IMR-90 (cell line): ENCODE results near the gene RAD51. TPM values are rescaled to one million over a fixed set of nuclear protein-coding genes. Genes with fewer than 3 reads are reported as not detected.

Source experiments
- ATAC-seq: fragments of 200-7000 bp; cut with Tn5 transposase; 2 replicates; pipeline ENCODE4 v1.9.1; 2020; ENCODE audit warnings: low read depth, mild to moderate bottlenecking, moderate library complexity
- BruUV-seq: library from RNA; stranded (reverse); fragments of 400-500 nt; replicated peaks from 2 replicates; lab custom pipeline; 2021; lab: Mats Ljungman, UMichigan
- CTCF ChIA-PET: fragments of 300-600 bp; formaldehyde crosslinking; extraction: SDS; loops from one replicate; lab custom pipeline; 2021; ENCODE audit warnings: antibody characterized with exemption; lab: Yijun Ruan, JAX
- POLR2A ChIA-PET: fragments of 300-600 bp; sonication (Branson Sonifier 250); formaldehyde crosslinking; loops from one replicate; lab custom pipeline; 2022; ENCODE audit warnings: antibody characterized with exemption; ENCODE audit not compliant: unreplicated experiment; lab: Charles Lee
- DNase-seq: peaks from one replicate; pipeline ENCODE4 v3.0.0; 2013
- H2AFZ ChIP-seq: replicated peaks from 2 replicates; pipeline ENCODE3; 2013; ENCODE audit warnings: low read length, mild to moderate bottlenecking; ENCODE audit not compliant: poor library complexity
- H2AK5ac ChIP-seq: 2 replicates; pipeline ENCODE4 v1.6.1; 2013; ENCODE audit warnings: low read depth, low read length, inconsistent platforms
- H2AK9ac ChIP-seq: replicated peaks from 2 replicates; pipeline ENCODE3; 2013; ENCODE audit warnings: mild to moderate bottlenecking, low read depth, low read length, moderate library complexity; ENCODE audit not compliant: poor library complexity
- H2BK120ac ChIP-seq: 2 replicates; pipeline ENCODE4 v1.6.1; 2013; ENCODE audit warnings: low read depth, low read length, inconsistent platforms
- H2BK15ac ChIP-seq: 3 replicates; pipeline ENCODE4 v1.6.1; 2013; ENCODE audit warnings: low read depth, low read length, inconsistent platforms
- H2BK20ac ChIP-seq: 2 replicates; pipeline ENCODE4 v1.6.1; 2013; ENCODE audit warnings: low read depth, mild to moderate bottlenecking, inconsistent platforms, low read length, moderate library complexity
- H2BK5ac ChIP-seq: 2 replicates; pipeline ENCODE4 v1.6.1; 2013; ENCODE audit warnings: mild to moderate bottlenecking, low read depth, low read length, inconsistent platforms; ENCODE audit not compliant: poor library complexity, severe bottlenecking
- H3K14ac ChIP-seq: replicated peaks from 2 replicates; pipeline ENCODE4 v1.6.1; 2013; ENCODE audit warnings: low read depth, low read length, inconsistent platforms
- H3K18ac ChIP-seq: 2 replicates; pipeline ENCODE4 v1.6.1; 2013; ENCODE audit warnings: low read depth, low read length, control low read depth
- H3K23ac ChIP-seq: 2 replicates; pipeline ENCODE4 v1.6.1; 2013; ENCODE audit warnings: low read depth, low read length, inconsistent platforms
- H3K27ac ChIP-seq: 2 replicates; pipeline ENCODE4 v1.5.1; 2013; ENCODE audit warnings: mild to moderate bottlenecking, control low read depth, low read length; ENCODE audit not compliant: insufficient read depth
- H3K27me3 ChIP-seq: 2 replicates; pipeline ENCODE4 v1.6.1; 2013; ENCODE audit warnings: low read length; ENCODE audit not compliant: control insufficient read depth, insufficient read depth
- H3K36me3 ChIP-seq: 2 replicates; pipeline ENCODE4 v1.6.1; 2013; ENCODE audit warnings: low read length, mixed read lengths; ENCODE audit not compliant: control insufficient read depth, insufficient read depth
- H3K4ac ChIP-seq: 2 replicates; pipeline ENCODE4 v1.6.1; 2013; ENCODE audit warnings: low read depth, low read length, inconsistent platforms
- H3K4me1 ChIP-seq: 2 replicates; pipeline ENCODE4 v1.6.1; 2013; ENCODE audit warnings: low read length, mixed read lengths; ENCODE audit not compliant: control insufficient read depth, insufficient read depth
- H3K4me2 ChIP-seq: 2 replicates; pipeline ENCODE4 v1.6.1; 2013; ENCODE audit warnings: low read depth, mild to moderate bottlenecking, control low read depth, low read length, moderate library complexity
- H3K4me3 ChIP-seq: 2 replicates; pipeline ENCODE4 v1.5.1; 2013; ENCODE audit warnings: low read depth, mild to moderate bottlenecking, control low read depth, low read length, moderate library complexity; ENCODE audit not compliant: insufficient read depth
- H3K56ac ChIP-seq: 2 replicates; pipeline ENCODE4 v1.6.1; 2013; ENCODE audit warnings: low read length, inconsistent platforms; ENCODE audit not compliant: insufficient read depth; ENCODE audit errors: extremely low read depth
- H3K79me1 ChIP-seq, 2 experiments: 2 replicates each; pipeline ENCODE4 v1.6.1; 2013; ENCODE audit warnings: low read length in 2 of 2, inconsistent platforms in 1 of 2, low read depth in 1 of 2
- H3K9ac ChIP-seq: 2 replicates; pipeline ENCODE4 v1.6.1; 2013; ENCODE audit warnings: low read depth, low read length, control low read depth
- H3K9me1 ChIP-seq: 2 replicates; pipeline ENCODE4 v1.6.1; 2013; ENCODE audit warnings: low read length, inconsistent platforms; ENCODE audit not compliant: insufficient read depth
- H3K9me3 ChIP-seq: 2 replicates; pipeline ENCODE4 v1.6.1; 2013; ENCODE audit warnings: low read length; ENCODE audit not compliant: control insufficient read depth, insufficient read depth
- H4K20me1 ChIP-seq: 2 replicates; pipeline ENCODE4 v1.6.1; 2013; ENCODE audit warnings: low read length, inconsistent platforms; ENCODE audit not compliant: insufficient read depth
- H4K5ac ChIP-seq: 2 replicates; pipeline ENCODE4 v1.6.1; 2013; ENCODE audit warnings: mild to moderate bottlenecking, low read depth, low read length, control low read depth
- H4K8ac ChIP-seq, 2 experiments: 2 replicates each; pipeline ENCODE4 v1.6.1; 2013; ENCODE audit warnings: low read depth in 2 of 2, low read length in 2 of 2, control low read depth in 1 of 2, inconsistent platforms in 1 of 2
- H4K91ac ChIP-seq: 2 replicates; pipeline ENCODE4 v1.6.1; 2013; ENCODE audit warnings: low read depth, low read length, inconsistent platforms; ENCODE audit not compliant: insufficient read depth
- BHLHE40 ChIP-seq: fragments of 150-350 bp; IDR thresholded peaks from 2 replicates; pipeline ENCODE4 v1.6.1; 2016; ENCODE audit warnings: mild to moderate bottlenecking, low read depth, low read length
- FOS ChIP-seq: fragments of 150-350 bp; IDR thresholded peaks from 2 replicates; pipeline ENCODE4 v1.6.1; 2016; ENCODE audit warnings: low read depth, low read length
- MAFK ChIP-seq: IDR thresholded peaks from 2 replicates; pipeline ENCODE4 v1.6.1; 2012; ENCODE audit warnings: low read depth, low read length, improper control_type of control experiment
- NFE2L2 ChIP-seq: fragments of 150-350 bp; IDR thresholded peaks from 2 replicates; pipeline ENCODE4 v1.6.1; 2016; ENCODE audit warnings: low read depth, mild to moderate bottlenecking, low read length
- RAD21 ChIP-seq: IDR thresholded peaks from 2 replicates; pipeline ENCODE4 v1.6.1; 2012; ENCODE audit warnings: low read length, improper control_type of control experiment
- RCOR1 ChIP-seq: IDR thresholded peaks from 2 replicates; pipeline ENCODE4 v1.6.1; 2012; ENCODE audit warnings: mild to moderate bottlenecking, low read length, improper control_type of control experiment; ENCODE audit not compliant: insufficient replicate concordance
- RFX5 ChIP-seq: IDR thresholded peaks from 2 replicates; pipeline ENCODE4 v1.8.0; 2012; ENCODE audit warnings: low read depth, mild to moderate bottlenecking, low read length, moderate library complexity
- WGBS, 2 experiments: methylation state at CpG; one replicate each; pipeline versions ENCODE4 v1.1.5 to v1.1.7; 2013; ENCODE audit warnings: missing lambda C conversion rate in 2 of 2; ENCODE audit not compliant: insufficient read length in 1 of 2; ENCODE audit errors: extremely low coverage in 2 of 2; 5-methylcytosine and 5-hydroxymethylcytosine counted together
- dilution Hi-C: fragments of 300-500 bp; cut with HindIII; formaldehyde crosslinking; loops from one replicate; pipeline ENCODE4 v1.14.3; 2018; ENCODE audit warnings: low sequenced_read_pairs; ENCODE audit not compliant: unreplicated experiment
- in situ Hi-C: fragments of 300-500 bp; cut with MboI; formaldehyde crosslinking; loops from 3 replicates; pipeline ENCODE4 v1.14.3; 2019; ENCODE audit warnings: low sequenced_read_pairs, inconsistent platforms, mixed read lengths
- intact Hi-C: fragments of 100-400 bp; cut with micrococcal nuclease; formaldehyde crosslinking; loops from 2 replicates; pipeline ENCODE4 v1.10.0; 2022
- polyA plus RNA-seq, 3 experiments: library from polyadenylated mRNA; depleted of rRNA; stranded (reverse); fragments of >200 nt; gene quantifications; 2 replicates each; pipeline ENCODE4 v1.2.3, GENCODE V29; 2012; ENCODE audit warnings: low replicate concordance in 1 of 3
- total RNA-seq: library from RNA; depleted of rRNA; stranded (reverse); fragments of >200 nt; gene quantifications from 2 replicates; pipeline ENCODE4 v1.2.3, GENCODE V29; 2012
- TF ChIP-seq, protein P1 (sequence below): conservative IDR thresholded peaks from 2 replicates; pipeline ENCODE4 v1.5.1; 2012; ENCODE audit warnings: mild to moderate bottlenecking, low read depth, low read length, improper control_type of control experiment
- TF ChIP-seq, protein P2 (sequence below): fragments of 150-350 bp; IDR thresholded peaks from 2 replicates; pipeline ENCODE4 v1.6.1; 2017; ENCODE audit warnings: mild to moderate bottlenecking, antibody characterized with exemption, low read length, low read depth

Gene RAD51
- total and polyA plus RNA-seq, 2 of the 4 experiments (the other 2 are of a cell fraction), result 6.8 to 8.4 TPM

DNA sequence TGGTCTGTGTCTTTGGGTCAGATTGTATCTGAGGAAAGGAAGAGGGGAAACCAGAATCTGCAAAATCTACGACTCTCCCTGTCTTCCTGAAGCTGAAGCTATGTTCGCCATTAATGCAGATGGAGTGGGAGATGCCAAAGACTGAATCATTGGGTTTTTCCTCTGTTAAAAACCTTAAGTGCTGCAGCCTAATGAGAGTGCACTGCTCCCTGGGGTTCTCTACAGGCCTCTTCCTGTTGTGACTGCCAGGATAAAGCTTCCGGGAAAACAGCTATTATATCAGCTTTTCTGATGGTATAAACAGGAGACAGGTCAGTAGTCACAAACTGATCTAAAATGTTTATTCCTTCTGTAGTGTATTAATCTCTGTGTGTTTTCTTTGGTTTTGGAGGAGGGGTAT, 36.1 kb downstream of the RAD51 start:
- H3K9me3 ChIP-seq, result no peaks in the 10 kb centered on the region
- no peak overlapping the region for H3K23ac ChIP-seq
- WGBS, 2 experiments, result no CpG with 5 or more reads among the region's 3 CpGs
- H3K79me1 ChIP-seq, result no peaks in the 10 kb centered on the region; a peak in 2 of 4 replicates
- no peak overlapping the region for H2BK20ac ChIP-seq
- H2BK5ac ChIP-seq, result no peak overlapping the region
- no peak overlapping the region for H2AK9ac ChIP-seq
- H2BK15ac ChIP-seq, result no peak overlapping the region
- no peak for ATAC-seq
- no peak overlapping the region for H3K56ac ChIP-seq
- H4K5ac ChIP-seq, result no peak overlapping the region
- no peak for TF ChIP-seq RCOR1
- TF ChIP-seq RFX5, result no peak
- TF ChIP-seq MAFK, result no peak
- TF ChIP-seq RAD21, result no peak
- TF ChIP-seq, protein P1, sequence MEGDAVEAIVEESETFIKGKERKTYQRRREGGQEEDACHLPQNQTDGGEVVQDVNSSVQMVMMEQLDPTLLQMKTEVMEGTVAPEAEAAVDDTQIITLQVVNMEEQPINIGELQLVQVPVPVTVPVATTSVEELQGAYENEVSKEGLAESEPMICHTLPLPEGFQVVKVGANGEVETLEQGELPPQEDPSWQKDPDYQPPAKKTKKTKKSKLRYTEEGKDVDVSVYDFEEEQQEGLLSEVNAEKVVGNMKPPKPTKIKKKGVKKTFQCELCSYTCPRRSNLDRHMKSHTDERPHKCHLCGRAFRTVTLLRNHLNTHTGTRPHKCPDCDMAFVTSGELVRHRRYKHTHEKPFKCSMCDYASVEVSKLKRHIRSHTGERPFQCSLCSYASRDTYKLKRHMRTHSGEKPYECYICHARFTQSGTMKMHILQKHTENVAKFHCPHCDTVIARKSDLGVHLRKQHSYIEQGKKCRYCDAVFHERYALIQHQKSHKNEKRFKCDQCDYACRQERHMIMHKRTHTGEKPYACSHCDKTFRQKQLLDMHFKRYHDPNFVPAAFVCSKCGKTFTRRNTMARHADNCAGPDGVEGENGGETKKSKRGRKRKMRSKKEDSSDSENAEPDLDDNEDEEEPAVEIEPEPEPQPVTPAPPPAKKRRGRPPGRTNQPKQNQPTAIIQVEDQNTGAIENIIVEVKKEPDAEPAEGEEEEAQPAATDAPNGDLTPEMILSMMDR, result no peak
- TF ChIP-seq NFE2L2, result no peak
- no peak for TF ChIP-seq BHLHE40
- TF ChIP-seq, protein P2, sequence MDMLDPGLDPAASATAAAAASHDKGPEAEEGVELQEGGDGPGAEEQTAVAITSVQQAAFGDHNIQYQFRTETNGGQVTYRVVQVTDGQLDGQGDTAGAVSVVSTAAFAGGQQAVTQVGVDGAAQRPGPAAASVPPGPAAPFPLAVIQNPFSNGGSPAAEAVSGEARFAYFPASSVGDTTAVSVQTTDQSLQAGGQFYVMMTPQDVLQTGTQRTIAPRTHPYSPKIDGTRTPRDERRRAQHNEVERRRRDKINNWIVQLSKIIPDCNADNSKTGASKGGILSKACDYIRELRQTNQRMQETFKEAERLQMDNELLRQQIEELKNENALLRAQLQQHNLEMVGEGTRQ, result no peak
- TF ChIP-seq FOS, result no peak
- CTCF ChIA-PET, result no interaction called here
- H4K20me1 ChIP-seq, result no peaks in the 10 kb centered on the region
- intact Hi-C loops, result no loop called here
- no peak overlapping the region for H4K8ac ChIP-seq
- H3K4me2 ChIP-seq, result no peak overlapping the region
- H3K36me3 ChIP-seq, result peaks cover 18% of the 10 kb centered on the region
- no peak overlapping the region for H4K91ac ChIP-seq
- no peaks in the 10 kb centered on the region for H3K9me1 ChIP-seq
- dilution Hi-C loops, result no loop called here
- no peak overlapping the region for H3K4me3 ChIP-seq
- H3K27ac ChIP-seq, result no peak overlapping the region
- no peaks in the 10 kb centered on the region for H3K27me3 ChIP-seq
- in situ Hi-C loops, result no loop called here
- H2AK5ac ChIP-seq, result no peak overlapping the region
- no peak overlapping the region for H3K9ac ChIP-seq
- BruUV-seq, result no TSS peak
- no peaks in the 10 kb centered on the region for H3K4me1 ChIP-seq
- POLR2A ChIA-PET, result no interaction called here
- H2BK120ac ChIP-seq, result no peak overlapping the region
- H2AFZ ChIP-seq, result no peak overlapping the region
- no peak overlapping the region for H3K18ac ChIP-seq
- H3K14ac ChIP-seq, result no peak overlapping the region
- H3K4ac ChIP-seq, result no peak overlapping the region
- DNase-seq, result no peak
